ENCODE data around the gene SRPX2. TPM values are rescaled to one million over a fixed set of nuclear protein-coding genes. Genes with fewer than 3 reads are reported as not detected.

SRPX2 gene
- total and polyA plus RNA-seq, 2 of the 13 experiments (the other 11 are each of a cell fraction or from before 2014, with no cell fraction given): 1.5 to 6.7 TPM

DNA sequence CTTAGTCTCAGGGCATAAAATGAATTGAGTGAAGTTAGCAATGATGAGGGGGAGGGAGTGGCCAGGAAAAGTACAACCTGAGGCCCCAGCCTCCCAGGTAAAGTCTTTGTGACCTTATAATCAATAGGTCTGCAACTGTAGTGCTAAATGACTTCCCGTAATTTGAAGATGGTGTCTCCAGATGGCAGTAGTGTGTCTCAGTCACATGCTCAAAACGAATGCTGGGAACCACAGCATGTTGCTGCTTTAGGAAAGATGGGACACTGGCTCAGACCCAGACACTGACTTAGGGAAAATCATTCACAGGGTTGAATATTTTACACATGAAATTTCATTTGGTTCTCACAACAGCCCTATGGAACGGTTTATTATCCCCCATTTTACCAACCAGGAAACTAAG lies 10.3 kb downstream of the SRPX2 start (continued):
- TF ChIP-seq ZNF333 (CRISPR knock-in tag; IDR thresholded peaks at IDR 0.05; ENCODE audit: borderline replicate concordance) (no peak), ELF4 (CRISPR knock-in tag; IDR thresholded peaks at IDR 0.05; ENCODE audit: borderline replicate concordance) (no peak)
- TF ChIP-seq, protein P1, sequence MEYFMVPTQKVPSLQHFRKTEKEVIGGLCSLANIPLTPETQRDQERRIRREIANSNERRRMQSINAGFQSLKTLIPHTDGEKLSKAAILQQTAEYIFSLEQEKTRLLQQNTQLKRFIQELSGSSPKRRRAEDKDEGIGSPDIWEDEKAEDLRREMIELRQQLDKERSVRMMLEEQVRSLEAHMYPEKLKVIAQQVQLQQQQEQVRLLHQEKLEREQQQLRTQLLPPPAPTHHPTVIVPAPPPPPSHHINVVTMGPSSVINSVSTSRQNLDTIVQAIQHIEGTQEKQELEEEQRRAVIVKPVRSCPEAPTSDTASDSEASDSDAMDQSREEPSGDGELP (IDR thresholded peaks at IDR 0.05; ENCODE audit: borderline replicate concordance, low read depth): no peak

DNA sequence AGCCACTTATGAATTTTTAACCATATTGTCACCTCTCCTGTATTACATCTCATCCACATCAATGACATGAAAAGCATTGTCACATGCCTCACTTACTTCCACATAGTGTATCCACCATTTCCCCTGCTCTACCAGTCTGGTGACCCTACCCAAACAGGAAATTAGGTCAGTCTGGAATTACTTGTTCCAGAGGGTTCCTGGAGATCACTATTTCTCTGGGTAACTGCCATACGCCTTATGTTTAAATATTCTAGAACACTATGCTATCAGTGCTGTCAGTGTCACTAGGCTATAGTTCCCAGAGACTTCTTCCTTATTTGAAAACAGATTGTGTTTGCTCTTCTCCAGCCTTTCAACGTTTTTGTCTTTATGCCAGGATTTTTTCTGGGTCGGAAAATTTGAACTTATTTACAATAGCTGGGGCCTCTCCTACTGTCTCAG lies 15.0 kb downstream of the SRPX2 start:
- Histone ChIP-seq H3K36me3 (replicated peaks in 1 of 2; ENCODE audit: control insufficient read depth in 1 of 2, insufficient read depth in 2 of 2, low read length in 2 of 2) (no peaks in the 10 kb centered on the region), H3K9me3 (ENCODE audit: low read length) (no peaks in the 10 kb centered on the region), H3K27ac (ENCODE audit: extremely low read length, insufficient read depth, low read length) (peak overlapping the region; percentile 16), H3K4me3 (replicated peaks in 1 of 3; ENCODE audit: insufficient read depth in 1 of 3, low read depth in 2 of 3, low read length in 3 of 3) (no peak overlapping the region), H3K79me2 (ENCODE audit: insufficient read depth, low read length) (no peaks in the 10 kb centered on the region), H3K27me3 (ENCODE audit: control insufficient read depth in 1 of 2, insufficient read depth in 2 of 2, low read length in 2 of 2) (no peaks in the 10 kb centered on the region), H4K20me1 (ENCODE audit: insufficient read depth, low read length) (no peaks in the 10 kb centered on the region), H3K4me1 (ENCODE audit: insufficient read depth, low read length) (peaks cover 32% of the 10 kb centered on the region), H2AFZ (ENCODE audit: low read length) (peak overlapping the region; percentile 23), H3K4me2 (ENCODE audit: low read depth, low read length) (peak overlapping the region; percentile 51), H3K9ac (ENCODE audit: insufficient read depth, low read depth, low read length) (no peak overlapping the region)
- CTCF ChIA-PET (ENCODE audit: low intra/inter-chr PET ratio, low total read pairs): no interaction called here
- no peak for DNase-seq (ENCODE audit: low spot score)
- no peak for TF ChIP-seq ZNF773 (CRISPR knock-in tag; IDR thresholded peaks at IDR 0.05; ENCODE audit: borderline replicate concordance)
- TF ChIP-seq, protein P2, sequence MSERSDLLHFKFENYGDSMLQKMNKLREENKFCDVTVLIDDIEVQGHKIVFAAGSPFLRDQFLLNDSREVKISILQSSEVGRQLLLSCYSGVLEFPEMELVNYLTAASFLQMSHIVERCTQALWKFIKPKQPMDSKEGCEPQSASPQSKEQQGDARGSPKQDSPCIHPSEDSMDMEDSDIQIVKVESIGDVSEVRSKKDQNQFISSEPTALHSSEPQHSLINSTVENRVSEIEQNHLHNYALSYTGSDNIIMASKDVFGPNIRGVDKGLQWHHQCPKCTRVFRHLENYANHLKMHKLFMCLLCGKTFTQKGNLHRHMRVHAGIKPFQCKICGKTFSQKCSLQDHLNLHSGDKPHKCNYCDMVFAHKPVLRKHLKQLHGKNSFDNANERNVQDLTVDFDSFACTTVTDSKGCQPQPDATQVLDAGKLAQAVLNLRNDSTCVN (CRISPR knock-in tag; IDR thresholded peaks at IDR 0.05; ENCODE audit: borderline replicate concordance): peak; percentile 35; the same call in 1 of the 2 replicates
- TF ChIP-seq, protein P3, sequence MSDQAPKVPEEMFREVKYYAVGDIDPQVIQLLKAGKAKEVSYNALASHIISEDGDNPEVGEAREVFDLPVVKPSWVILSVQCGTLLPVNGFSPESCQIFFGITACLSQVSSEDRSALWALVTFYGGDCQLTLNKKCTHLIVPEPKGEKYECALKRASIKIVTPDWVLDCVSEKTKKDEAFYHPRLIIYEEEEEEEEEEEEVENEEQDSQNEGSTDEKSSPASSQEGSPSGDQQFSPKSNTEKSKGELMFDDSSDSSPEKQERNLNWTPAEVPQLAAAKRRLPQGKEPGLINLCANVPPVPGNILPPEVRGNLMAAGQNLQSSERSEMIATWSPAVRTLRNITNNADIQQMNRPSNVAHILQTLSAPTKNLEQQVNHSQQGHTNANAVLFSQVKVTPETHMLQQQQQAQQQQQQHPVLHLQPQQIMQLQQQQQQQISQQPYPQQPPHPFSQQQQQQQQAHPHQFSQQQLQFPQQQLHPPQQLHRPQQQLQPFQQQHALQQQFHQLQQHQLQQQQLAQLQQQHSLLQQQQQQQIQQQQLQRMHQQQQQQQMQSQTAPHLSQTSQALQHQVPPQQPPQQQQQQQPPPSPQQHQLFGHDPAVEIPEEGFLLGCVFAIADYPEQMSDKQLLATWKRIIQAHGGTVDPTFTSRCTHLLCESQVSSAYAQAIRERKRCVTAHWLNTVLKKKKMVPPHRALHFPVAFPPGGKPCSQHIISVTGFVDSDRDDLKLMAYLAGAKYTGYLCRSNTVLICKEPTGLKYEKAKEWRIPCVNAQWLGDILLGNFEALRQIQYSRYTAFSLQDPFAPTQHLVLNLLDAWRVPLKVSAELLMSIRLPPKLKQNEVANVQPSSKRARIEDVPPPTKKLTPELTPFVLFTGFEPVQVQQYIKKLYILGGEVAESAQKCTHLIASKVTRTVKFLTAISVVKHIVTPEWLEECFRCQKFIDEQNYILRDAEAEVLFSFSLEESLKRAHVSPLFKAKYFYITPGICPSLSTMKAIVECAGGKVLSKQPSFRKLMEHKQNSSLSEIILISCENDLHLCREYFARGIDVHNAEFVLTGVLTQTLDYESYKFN (CRISPR knock-in tag; conservative IDR thresholded peaks at IDR 0.05): 0 out of 2 replicates have a peak, but pooled peaks have one; percentile 19
- TF ChIP-seq REL (CRISPR knock-in tag; conservative IDR thresholded peaks at IDR 0.05): no peak
- no peak for TF ChIP-seq SOX13 (IDR thresholded peaks at IDR 0.05)
- TF ChIP-seq SOX13 (CRISPR knock-in tag; conservative IDR thresholded peaks at IDR 0.05 in 1 of 2, IDR thresholded peaks at IDR 0.05 in 1 of 2): 0 out of 4 replicates have a peak, but pooled peaks of 1 of the 2 experiments have one; percentile 6
- ATAC-seq: no peak; the same call in 2 of the 3 replicates
- POLR2A ChIA-PET: interaction anchor here (1.7 kb wide), 1 partner anchor 10 kb away, joined by 8 read pairs; no protein-coding TSS in a partner anchor
- peak; percentile 37 for FAIRE-seq
- intact Hi-C loops (cut with micrococcal nuclease; ENCODE audit: unreplicated experiment) (no loop called here), in situ Hi-C loops (cut with HindIII; ENCODE audit: extremely low pct_ligation_motif_present, low pct_unique_long_range_greater_than_20kb) (no loop called here)
- no TSS peak for BruUV-seq (replicated peaks)
- WGBS (ENCODE audit: low lambda C conversion rate): 18% methylated on average over 3 of the region's 3 CpGs
